Stimulated activated CD8-positive, alpha-beta memory T cell treated with anti-CD3 and anti-CD28 coated beads, Interleukin-4, amount 100 ng/mL, for 4 hours (primary cell): ENCODE results near the gene TMEM154.

Experiments
- DNase-seq, 2 donors: peaks; one replicate each; pipeline ENCODE4 v3.0.0-alpha.2; 2020; ENCODE audit warnings: low read depth in 2 of 2, low spot score in 1 of 2

Gene TMEM154

DNA sequence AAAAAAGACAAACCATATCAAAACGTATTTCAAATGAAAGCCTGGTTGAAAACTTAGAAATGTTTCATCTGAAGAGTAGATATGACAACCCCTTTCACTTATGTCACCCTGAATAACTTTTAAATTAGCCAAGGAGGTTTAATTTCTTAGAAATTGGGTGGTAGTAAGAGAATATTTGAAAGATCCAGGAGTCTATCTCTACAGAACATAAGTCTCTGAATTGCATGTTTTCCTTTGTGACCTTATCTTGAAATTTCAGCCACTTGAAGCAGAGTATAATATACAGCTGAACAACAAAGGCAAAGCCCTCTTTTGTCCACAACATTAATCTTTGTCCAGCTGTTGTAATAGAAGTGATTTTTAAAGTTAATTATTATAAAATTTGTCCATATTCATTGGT lies 49.5 kb downstream of the TMEM154 start:
- DNase-seq = no peak

DNA sequence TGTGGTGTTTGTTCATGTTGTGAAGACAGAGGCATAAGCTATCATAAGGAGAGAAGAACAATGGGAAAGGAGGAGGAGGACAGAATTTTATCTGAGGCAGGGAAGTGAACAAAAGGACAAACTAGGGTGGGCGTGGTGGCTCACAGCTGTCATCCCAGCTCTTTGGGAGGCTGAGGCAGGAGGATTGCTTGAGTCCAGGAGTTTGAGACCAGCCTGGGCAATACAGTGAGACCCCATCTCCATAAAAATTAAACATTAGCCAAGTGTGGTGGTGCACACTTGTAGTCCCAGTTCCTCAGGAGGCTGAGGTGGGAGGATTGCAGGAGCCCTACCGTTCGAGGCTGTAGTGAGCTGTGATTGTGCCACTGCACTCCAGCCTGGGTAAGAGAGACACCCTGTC lies 49.9 kb downstream of the TMEM154 start:
- DNase-seq = no peak

DNA sequence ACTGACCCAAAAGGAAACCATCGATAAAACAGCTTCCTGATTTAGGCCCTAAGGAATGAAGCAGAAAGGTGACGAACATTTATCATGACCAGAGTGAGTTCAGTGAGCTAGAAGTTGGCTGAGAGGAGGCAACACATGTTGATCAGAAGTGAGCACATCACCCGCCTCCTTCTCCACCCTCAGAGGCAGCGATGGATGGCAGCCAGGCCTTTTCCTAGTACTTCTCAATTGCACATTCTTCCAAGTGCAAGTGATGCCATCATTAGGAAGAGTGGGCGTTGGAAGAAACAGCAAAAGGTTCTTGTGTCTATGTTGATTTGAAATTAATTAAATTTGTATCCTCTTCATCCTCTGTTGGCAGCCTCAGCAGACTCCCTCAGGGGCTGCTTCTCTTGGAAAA lies 51.7 kb downstream of the TMEM154 start:
- no peak for DNase-seq

DNA sequence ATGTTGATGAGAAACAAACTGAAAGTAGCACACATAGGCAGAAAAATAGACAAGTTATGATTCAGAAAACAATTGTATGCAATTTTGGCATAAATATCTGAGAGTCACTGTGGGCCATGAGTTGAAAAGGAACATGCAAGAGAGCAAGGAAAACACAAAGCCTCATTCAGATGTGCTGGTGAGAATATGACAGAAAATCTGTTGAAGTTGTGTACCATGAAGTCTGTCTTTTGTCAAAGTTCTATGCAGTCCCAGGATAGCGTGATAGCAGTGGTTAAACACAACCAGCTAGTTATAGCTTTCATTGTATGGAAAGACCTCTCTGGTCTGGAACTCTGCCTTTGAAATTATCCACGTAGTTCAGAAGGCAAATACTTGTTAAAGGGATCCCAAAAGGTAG lies 53.0 kb downstream of the TMEM154 start:
- DNase-seq = no peak

DNA sequence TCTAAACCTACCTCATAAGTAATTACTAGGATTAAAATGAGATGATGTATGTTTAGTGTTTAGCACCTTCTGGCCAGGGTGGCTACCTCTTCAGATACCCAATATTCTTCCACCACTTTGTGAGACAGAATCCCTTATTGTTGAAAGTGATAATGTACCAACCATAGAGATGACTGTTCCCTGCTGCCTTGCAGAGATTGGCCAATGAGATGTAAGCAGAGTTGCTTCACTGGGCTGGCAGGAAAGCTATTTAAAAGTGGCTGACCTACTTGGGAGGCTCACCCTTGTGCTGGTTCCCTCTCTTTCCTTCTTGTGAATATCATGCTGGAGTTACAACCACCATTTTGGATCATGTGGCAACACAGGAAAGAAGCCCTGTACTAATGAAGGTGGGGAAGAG lies 58.9 kb downstream of the TMEM154 start:
- DNase-seq = no peak

DNA sequence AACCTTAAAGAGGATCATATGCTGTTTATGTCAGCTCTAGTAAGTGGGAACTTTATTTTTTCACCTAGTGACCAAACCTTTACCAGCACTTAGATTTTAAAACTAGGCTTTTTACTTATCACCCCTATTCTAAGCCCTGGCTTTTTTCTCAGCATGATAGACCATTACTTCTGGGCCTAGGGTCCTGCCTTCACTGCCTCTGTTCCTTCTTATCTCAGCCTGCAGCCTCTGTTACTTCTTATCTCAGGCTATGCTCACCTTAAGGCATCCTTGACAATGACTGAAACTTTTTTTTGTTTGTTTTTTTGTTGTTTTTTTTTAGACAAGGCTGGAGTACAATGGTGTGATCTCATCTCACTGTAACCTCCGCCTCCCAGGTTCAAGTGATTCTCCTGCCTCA lies 59.6 kb downstream of the TMEM154 start:
- no peak for DNase-seq

DNA sequence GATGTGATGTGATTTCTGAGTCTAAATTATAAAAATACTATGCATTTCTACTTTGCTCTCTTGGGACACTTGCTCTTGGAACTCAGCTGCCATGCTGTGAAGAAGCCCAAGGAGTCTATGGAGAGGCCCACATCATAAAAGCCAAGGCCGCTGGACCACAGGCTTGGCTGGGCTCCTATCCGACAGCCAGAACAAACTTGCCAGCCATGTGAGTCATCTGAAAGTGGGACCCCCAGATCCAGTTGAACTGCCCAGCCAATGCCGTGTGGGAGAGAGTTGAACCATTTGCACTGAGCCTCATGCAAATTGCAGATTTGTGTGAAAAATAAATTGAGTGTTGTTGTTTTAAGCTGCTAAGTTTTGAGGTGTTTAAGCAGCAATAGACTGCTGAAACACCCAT lies 60.2 kb downstream of the TMEM154 start:
- no peak for DNase-seq

DNA sequence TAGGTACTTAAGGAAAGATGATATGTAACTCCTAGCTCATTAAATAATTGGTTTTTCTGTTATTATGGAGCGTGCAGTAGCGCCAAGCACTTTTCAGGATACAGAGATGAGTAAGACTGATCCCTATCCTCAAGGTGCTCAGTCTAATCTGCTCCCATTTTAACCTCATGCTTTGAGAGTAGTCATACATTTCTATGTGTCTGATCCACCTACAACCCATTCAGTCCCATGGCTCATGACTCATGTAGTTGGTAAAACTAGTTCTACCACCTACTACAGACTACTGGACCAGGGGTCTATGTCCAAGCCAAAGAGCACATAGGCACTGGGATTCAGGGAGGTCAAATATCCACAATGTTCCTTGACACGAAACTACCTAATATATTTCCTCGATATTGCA lies 60.8 kb downstream of the TMEM154 start:
- DNase-seq = no peak

DNA sequence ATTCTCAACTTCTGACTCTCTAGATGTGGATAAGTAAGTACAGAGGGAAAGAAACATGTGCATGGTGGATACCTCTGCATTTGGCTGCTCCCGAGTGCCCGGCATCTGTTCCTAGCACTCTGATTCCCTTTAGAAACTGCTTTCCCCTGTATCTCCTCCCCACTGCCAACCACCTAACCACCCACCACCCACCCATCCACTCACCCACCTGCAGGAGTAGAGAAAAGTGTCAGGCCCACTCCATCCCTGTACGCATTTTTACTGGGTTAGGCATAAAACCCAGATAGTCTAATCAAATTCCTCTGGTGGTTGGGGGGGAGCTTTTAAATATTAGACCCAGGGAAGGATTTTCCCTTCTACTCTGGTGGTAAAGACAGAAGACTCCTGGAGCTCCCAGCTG lies 63.0 kb downstream of the TMEM154 start:
- DNase-seq = no peak

DNA sequence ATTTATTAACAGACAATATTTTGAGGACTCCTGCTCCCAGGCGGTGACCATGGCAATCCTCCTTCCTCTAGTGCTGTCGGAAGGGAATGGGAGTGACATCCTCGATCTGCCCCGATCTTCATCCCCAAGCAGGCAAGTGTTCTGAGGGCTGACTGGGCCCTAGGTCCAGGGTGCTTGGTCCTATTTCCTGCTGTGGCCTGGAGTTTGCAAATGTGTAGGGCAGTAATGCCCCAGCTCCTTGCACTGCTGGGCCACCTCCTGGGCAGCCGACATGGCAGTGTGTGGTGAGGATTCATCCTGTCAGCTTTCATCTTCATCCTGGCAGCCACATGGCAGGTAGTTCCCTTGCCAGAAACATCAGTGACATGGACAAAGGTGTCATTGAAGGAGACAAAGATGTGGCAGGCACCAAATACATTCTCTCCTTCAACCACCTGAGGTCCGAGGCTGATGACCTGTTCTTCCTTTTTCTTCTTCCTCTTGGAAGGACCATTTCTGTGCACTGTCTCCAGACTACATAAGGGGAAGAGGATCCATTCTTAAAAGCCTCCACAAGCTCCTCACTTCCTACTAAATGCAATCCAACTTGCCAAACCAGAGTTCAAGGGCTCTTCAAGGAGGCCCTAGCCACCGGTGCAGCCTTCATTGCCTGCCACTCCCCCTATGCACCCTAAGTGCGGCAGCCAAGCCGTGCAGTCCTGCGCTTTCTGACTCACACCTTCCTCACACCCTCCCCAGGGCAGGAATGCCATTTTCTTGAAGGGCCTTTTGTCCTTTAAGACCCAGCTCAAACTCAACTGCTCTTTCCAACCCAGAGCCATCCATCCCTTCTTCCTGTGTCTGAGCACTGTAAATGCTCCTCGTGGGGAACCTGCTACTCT lies 65.7 kb downstream of the TMEM154 start:
- DNase-seq = no peak

DNA sequence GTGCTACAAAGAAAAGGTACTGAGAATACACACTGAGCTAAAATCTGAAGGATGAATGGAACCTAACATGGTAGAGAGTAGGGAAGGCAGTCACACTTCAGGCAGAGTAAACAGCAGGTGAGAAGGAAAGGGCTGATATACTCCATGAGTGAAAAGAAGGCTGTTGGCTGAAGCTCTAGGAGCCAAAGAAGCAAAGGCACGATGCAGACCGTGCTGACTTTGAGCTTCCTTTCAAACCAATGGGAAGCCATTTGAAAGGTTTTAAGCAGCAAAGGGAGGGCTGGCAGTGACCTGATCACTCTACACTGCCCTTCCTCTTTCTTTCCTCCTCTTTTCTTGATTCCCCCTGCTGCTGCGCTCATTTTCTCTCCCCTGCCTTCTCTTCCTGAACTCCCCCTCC lies 66.4 kb downstream of the TMEM154 start:
- DNase-seq = no peak

DNA sequence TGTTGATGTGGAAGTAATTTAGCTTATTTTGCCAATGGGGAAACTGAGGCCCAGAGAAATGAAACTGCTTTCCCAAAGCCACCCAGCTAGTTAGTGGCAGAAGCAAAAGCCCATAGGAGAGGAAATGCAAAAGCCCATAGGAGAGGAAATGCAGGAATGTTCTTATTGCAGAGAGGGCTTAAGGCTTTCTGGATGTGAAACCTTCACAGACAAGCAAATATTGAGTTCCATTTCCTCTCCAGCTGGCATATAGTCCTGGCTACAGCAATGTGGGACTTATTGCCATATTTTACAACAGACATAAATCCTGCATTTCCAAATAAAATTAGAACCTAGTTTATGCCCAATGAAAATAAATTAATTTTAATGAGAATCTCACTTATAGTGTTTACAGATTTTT lies 69.7 kb downstream of the TMEM154 start:
- DNase-seq = no peak

DNA sequence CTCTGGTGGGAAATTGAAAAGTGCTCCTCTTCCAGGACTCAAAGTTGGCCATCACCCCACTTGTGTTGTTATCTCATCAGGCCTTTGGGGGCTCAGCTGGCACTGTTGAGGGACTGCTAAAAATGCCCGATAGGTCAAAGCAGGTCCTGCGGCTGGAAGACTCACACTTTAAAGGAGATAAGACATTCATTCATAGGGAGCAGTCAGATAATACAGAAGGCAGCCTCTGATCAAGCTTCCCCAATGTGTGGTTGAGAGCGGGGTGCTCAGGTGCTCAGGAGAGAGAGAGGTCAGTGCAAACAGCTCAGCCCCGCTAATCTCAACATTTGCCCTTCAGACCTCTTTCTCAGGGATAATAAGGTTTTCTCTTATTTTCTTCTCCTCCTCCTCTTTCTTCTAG lies 70.3 kb downstream of the TMEM154 start:
- no peak for DNase-seq

DNA sequence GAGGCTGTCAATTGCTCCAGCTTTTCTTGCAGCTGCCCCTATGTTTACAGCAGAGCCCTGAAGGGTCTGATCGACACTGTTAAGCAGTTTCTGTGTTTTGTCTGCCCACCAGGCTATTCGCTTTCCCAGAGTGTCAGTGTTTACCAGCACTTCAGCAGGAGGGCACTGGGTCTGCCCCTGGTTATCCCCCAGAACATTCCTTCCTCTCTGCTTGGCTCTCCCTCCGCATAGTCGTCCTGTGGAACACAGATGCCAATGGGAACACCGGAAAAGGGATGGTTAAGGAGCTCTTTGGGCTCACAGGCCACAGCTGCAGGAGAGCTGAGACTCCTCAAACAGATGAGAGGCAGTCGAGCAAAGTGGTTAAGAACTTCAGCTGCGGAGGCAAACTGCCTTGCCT lies 72.6 kb downstream of the TMEM154 start:
- DNase-seq = no peak

DNA sequence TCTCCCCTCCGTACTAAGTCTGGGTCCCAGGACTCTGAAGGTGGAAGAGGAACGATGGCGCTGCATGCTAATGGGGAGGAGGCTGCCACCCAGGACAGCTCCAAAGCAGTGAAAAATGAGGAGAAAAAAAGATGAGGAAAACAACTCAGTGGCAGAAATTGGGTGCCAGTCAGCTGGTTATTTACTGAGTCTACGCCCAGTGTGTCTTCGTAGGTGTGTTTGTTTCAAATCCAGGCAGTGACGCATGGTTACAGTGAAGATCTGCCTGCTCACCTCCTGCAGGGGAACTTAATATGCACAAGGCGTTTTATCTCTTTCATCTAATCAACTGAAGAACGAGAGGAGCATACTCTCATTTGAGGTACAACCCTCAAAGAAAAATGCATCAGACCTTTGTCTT lies 73.0 kb downstream of the TMEM154 start:
- DNase-seq = no peak

DNA sequence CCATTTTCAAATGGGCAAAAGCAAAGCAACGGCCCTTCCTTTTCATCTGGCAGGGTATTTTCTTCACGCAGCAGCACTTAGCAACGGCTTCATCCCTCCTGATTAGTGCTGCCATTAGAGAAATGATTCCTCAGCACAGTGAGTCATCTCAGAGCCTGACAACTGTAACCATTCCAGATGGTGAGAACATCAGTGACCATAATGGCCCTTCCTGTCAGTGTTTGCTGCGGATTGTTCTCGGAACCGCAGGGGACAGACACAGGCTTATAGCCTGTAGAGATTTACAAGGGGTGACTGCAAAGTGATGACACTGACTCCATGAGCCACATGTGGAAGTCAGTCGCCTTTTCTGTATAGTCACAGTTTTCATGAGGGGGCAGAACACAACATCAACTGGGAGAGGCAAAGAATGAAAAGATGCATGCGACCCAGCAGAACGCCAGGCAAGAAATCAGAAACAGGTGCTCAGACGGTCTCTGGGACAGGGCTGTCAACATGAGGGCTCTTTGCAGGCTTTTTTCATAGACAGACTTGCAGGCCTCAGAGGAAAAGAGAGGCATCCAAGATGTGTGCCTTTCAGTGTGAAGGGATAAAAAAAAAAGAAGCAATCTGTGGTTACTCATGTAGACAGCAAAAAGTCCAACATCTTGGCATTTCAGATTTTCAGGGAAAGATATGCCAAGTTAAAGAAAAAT lies 74.0 kb downstream of the TMEM154 start:
- DNase-seq = no peak

DNA sequence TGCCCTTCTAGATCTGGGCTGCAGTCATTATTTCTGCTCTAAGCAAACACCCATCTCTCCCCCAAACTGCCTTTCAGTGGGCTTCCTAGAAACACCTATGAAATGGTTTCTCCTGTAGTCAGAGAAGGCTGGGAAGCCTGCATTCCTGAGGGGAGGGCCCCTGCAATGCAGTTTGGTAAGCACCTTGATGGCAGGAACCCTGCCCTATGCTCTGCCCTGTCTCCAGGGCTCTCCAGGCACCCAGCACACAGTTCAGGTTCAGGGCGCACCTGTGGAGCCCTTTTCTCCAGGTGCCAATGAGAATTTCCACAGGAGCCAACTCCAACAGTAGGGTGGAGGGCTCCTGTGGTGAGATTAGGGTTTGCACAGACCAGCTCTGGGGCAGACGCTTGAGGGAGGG lies 74.8 kb downstream of the TMEM154 start:
- DNase-seq = no peak

DNA sequence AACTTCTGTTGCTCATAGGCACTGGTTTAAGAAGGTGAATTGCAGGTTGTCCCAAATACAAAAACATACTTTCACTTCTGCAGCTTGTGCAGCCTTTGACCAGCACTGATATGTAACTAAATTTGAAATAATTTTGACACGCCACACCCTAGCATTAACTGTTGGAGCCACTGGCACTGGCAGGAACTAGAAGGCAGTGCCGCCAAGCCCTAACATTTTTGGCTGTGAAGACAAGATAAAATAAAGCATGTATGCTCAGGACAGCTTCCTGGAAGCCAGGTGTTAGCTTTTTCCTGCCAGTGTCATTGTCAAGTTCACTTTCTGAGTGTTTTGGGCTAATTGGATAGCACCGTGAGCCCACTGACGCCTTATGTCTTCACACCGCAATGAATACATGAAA lies 78.6 kb downstream of the TMEM154 start:
- no peak for DNase-seq

DNA sequence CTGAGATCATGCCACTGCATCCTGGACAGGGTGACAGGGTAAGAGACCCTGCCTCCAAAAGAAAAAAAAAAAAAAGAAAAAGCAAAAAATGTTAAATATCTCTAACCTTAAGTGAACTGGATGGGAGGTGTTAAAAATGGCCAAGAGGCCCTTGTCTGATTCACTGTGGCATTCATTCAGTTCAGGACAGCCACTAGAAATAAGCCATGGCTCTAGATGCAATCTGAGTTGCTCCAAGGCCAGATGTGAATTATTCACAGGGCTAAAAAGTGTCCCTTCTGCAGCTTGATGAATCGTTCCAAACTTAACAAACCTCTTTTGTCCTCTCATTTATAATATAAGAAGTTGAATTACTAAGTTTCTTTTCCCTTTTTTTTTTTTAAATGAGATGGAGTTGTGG lies 80.2 kb downstream of the TMEM154 start:
- no peak for DNase-seq

DNA sequence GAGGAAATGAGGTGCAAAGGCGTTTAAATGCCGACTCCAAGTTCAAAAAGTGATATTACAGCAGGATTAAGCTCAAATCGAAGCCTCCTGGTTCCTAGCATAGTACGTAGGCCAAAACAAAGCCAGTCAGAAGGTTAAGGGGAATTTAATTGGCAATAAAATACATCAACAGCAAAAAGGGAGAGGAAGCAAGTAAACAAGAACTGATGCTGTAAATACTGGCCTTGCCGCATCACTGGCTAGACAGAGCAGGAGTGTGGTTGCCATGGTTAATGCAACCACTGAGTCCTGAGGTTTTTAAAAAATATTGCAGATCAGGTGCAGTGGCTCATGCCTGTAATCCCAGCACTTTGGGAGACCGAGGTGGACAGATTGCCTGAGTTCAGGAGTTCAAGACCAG lies 80.7 kb downstream of the TMEM154 start:
- DNase-seq = no peak

DNA sequence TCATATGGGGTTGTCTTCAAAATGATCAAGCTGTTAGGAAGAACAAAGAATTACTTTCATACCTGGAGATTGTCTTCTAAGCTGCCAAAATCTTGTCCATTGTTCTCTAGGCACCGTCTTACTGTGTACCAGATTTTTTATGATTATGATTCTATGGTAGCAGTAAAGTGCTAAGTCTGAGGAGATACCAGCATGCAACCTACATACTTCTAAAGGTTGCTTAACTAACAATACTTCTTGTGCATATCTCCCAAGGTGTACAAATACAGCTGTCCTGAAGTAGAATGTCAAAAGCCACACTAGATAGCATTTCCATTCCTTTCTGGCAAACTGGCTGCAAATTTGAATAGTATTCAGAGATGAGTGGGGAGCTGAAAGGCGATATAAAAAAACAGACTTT lies 81.3 kb downstream of the TMEM154 start:
- DNase-seq = no peak

DNA sequence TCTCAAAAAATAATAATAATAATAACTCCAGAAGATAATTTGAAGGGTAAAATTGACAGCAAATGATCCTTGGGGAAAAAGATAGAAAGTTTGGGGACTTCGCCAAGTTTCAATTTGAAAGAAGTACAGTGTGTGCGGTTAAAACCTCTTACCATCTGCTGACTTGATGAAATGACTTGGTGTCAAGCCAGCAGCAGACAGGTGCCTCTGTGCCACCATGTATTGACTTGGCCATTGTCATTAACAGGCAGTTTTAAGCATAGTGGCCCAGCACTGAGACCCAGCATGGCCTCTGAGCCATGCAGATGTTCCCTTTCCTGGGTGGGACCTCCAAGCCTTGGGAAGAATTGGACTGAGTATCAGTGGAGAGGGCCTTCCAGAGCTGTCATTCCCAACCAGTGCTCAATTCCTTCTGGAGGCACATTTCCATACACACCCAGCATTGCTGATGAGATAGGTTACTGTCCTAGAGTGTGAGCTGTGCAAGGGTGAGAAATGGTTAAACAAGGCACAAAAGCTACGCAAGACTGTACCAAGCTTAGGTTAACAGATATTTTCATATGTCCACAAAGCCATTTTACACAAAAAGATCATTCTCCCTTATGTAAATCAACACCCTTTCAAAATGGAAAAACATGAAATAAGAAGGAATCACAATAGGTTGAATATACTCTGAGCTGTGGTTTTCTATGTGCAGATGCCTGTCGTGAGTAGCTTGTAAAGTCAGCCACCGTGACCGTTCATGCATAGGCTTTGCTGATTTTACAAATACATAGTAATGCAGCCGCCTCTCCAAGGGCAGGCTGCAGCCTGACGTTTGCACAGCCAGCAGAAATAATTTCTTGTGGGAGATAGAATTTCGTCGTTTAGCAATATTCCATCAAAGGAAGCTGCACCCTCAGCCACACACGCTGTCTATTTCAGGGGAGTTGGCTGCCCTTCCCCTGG lies 84.5 kb downstream of the TMEM154 start:
- DNase-seq = no peak
